Nephron (organoid): ENCODE data around the gene CD2.
A peak's percentile ranks its signal among the peaks of the same experiment; 100 is the strongest.

Source experiments
- H3K27ac Mint-ChIP-seq, 3 experiments: 2 replicates each; pipeline ENCODE4 v1.8.0; 2020; ENCODE audit warnings: mixed read lengths in 3 of 3, mild to moderate bottlenecking in 2 of 3, moderate library complexity in 1 of 3
- H3K27me3 Mint-ChIP-seq: 2 replicates; pipeline ENCODE4 v1.8.0; 2021; ENCODE audit warnings: low read depth, mild to moderate bottlenecking, moderate library complexity, mixed read lengths
- H3K36me3 Mint-ChIP-seq: 2 replicates; pipeline ENCODE4 v1.8.0; 2020; ENCODE audit warnings: low read depth, mixed read lengths
- H3K4me1 Mint-ChIP-seq: 2 replicates; pipeline ENCODE4 v1.8.0; 2020; ENCODE audit warnings: mixed read lengths
- H3K4me3 Mint-ChIP-seq, 3 experiments: 2 replicates each; pipeline ENCODE4 v1.8.0; 2020; ENCODE audit warnings: mild to moderate bottlenecking in 3 of 3, mixed read lengths in 3 of 3, moderate library complexity in 2 of 3
- H3K9me3 Mint-ChIP-seq: 2 replicates; pipeline ENCODE4 v1.8.0; 2020; ENCODE audit warnings: mixed read lengths
- TF ChIP-seq, protein P1 (sequence below), 3 experiments: fragments of 200-600 bp; sonication (generic); IDR thresholded peaks; one replicate each; pipeline ENCODE4 v1.5.0; 2021; ENCODE audit warnings: antibody characterized with exemption in 3 of 3; ENCODE audit not compliant: unreplicated experiment in 3 of 3

The CD2 gene

DNA sequence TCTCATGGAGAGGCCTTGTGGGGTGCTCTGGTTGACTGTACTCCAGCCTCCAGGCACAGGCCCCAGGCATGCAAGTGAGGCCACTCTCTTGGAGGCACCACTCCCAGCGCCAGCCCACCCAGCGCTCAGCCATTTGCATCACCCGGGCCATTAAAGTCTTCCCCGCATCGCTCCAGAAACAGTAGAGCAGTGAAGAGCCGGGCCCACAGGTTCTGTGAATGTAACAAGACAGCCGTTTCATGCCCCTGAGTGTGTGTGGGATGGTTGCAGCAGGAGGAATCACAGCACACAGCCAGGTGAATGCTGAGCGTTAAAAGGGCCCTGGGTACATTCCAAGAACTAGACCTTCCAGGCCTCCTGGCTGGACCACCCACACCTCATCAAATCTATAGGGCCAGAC, 19.0 kb upstream of the CD2 start:
- Mint-ChIP-seq H3K36me3 (no peaks in the 10 kb centered on the region), H3K27ac (no peak overlapping the region), H3K4me3 (no peak overlapping the region), H3K4me1 (peaks cover 17% of the 10 kb centered on the region), H3K9me3 (no peaks in the 10 kb centered on the region), H3K27me3 (peaks cover 8% of the 10 kb centered on the region)
- TF ChIP-seq, protein P1, sequence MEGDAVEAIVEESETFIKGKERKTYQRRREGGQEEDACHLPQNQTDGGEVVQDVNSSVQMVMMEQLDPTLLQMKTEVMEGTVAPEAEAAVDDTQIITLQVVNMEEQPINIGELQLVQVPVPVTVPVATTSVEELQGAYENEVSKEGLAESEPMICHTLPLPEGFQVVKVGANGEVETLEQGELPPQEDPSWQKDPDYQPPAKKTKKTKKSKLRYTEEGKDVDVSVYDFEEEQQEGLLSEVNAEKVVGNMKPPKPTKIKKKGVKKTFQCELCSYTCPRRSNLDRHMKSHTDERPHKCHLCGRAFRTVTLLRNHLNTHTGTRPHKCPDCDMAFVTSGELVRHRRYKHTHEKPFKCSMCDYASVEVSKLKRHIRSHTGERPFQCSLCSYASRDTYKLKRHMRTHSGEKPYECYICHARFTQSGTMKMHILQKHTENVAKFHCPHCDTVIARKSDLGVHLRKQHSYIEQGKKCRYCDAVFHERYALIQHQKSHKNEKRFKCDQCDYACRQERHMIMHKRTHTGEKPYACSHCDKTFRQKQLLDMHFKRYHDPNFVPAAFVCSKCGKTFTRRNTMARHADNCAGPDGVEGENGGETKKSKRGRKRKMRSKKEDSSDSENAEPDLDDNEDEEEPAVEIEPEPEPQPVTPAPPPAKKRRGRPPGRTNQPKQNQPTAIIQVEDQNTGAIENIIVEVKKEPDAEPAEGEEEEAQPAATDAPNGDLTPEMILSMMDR (IDR thresholded peaks at IDR 0.05; ENCODE audit: unreplicated experiment in 3 of 3): no peak

DNA sequence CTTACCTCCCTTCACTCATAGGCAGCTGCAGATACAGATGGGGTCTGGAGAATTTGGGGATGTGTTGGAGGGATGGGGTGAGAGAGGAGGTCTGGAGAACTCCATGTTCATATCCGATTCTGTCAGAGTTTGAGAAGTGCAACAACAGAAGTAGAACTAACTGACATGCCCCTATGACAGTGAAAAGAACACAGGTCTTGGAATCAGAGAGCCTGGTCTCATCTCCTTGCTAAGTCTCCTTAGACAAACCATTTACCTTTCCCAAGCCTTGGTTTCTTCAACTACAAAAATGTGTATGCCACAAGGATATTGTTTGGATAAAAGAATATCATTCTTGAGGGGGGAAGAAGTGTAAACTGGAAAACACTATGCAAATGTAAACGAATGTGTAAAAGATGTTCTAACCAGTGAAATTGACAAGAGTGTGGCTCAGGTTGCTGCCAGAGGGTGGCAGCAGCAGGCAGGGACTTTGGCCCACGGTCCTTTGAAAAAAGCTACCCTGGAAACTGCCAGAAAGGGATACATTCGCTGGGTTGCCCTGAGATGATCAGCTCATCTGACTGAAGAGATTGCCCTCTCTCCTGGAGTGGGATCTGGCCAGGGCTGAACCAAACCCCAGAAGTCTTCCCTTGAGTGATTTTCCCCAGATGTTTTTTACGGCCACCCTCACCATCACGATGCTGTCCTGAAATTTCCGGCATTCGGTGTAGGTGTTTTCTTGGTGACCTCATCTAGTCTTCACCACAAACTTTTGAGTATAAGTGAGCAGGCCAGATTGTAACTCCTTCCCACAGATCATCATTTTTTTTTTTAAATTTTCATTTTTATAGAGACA, 17.0 kb upstream of the CD2 start:
- H3K27ac Mint-ChIP-seq: no peak overlapping the region
- H3K36me3 Mint-ChIP-seq: no peaks in the 10 kb centered on the region
- H3K9me3 Mint-ChIP-seq: peaks cover 5% of the 10 kb centered on the region
- no peak overlapping the region for H3K4me3 Mint-ChIP-seq
- TF ChIP-seq, protein P1 (IDR thresholded peaks at IDR 0.05; ENCODE audit: unreplicated experiment in 3 of 3): peak; percentile 61 to 89 (median 81)
- H3K4me1 Mint-ChIP-seq: peaks cover 22% of the 10 kb centered on the region
- H3K27me3 Mint-ChIP-seq: peaks cover 4% of the 10 kb centered on the region

DNA sequence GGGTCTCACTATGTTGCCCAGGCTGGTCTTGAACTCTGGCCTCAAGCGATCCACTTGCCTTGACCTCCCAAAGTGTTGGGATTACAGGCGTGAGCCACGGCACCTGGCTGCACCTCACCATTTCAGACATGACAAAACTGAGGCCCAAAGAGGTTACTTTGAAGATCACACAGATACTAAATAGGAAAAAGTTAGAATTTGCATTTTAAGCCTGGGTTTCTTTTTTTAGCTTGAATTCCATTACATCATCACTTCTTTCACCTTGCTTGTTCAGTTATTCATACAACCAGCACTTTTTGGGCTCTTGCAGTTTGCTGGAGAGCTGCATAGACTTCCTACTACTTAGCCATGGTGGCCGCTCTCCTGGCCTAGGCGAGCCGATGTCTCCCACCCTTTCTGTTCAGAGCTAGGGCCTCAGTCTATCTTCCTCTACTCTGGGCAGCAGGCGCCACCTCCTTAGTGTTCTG, 16.3 kb upstream of the CD2 start:
- H3K4me3 Mint-ChIP-seq: no peak overlapping the region
- H3K36me3 Mint-ChIP-seq: no peaks in the 10 kb centered on the region
- TF ChIP-seq, protein P1 (IDR thresholded peaks at IDR 0.05; ENCODE audit: unreplicated experiment in 3 of 3): no peak
- H3K4me1 Mint-ChIP-seq: peaks cover 22% of the 10 kb centered on the region
- no peak overlapping the region for H3K27ac Mint-ChIP-seq
- peaks cover 7% of the 10 kb centered on the region for H3K9me3 Mint-ChIP-seq
- peaks cover 4% of the 10 kb centered on the region for H3K27me3 Mint-ChIP-seq

DNA sequence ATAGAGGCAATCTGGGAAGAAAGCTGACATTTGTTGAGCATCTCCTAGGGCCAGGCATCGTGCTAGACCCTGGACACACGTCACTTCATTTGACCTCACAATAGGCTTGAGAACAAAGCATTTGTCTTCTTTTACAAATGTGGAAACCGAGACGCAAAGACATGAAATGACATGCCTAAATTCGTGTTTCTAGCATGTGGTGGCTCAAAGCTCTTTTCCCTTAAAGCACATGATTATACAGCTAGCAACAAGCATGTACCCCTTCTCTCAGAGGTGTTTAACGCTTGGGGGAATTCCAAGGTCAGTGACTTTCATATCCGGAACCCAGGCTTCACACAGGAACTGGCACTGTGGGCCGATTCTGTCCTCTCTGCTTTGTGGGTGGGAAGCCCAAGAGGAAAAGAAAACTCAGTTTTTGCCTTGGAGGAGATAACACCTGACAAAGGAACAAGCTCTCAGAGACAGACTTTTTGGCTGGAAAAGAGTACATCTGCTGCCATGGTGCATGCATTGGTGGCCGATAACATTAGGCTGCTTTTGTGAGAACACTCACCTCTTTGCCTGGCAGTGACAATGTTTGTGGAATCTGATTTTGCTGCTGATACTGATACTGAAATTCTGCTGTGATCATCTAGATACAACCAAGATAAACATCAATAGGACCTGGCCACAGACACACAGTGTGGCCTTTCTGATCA, 15.4 kb upstream of the CD2 start:
- Mint-ChIP-seq H3K27me3 (peaks cover 4% of the 10 kb centered on the region), H3K27ac (peak overlapping the region in 1 of 3 experiments; percentile 23), H3K36me3 (peaks cover 2% of the 10 kb centered on the region), H3K9me3 (peaks cover 16% of the 10 kb centered on the region), H3K4me3 (no peak overlapping the region), H3K4me1 (peaks cover 20% of the 10 kb centered on the region)
- TF ChIP-seq, protein P1 (IDR thresholded peaks at IDR 0.05; ENCODE audit: unreplicated experiment in 3 of 3): no peak

DNA sequence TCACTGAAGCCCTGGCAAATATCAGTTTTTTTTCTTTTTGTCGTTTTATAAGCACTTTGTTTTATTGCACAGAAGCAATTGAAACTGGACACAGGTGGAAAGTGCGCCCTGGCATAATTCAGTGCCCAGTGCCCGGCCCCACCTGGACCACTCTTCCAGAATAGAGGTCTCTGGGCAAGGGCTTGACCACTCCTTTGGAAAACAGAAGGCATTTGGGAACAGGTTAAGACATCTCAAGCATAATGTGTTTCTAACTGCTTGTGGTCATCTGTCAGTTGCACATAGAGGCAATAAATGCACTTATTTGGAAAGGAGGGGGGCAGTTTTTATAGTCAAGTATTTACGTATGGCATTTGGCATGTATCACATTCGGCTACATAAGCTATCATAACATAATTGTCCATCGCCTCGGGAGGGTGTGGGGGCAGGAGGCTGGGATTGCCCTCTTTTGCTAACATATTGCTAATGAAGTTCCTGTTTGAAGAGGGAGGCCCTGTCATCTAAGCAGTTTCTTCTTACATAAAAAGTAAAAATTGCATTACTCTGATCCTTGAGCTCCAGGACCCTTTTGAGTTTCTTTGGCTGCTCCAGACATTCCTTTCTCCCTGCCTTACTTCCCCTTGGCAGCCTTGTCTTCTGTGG, 14.7 kb upstream of the CD2 start:
- peaks cover 16% of the 10 kb centered on the region for H3K4me1 Mint-ChIP-seq
- H3K9me3 Mint-ChIP-seq: peaks cover 22% of the 10 kb centered on the region
- TF ChIP-seq, protein P1 (IDR thresholded peaks at IDR 0.05; ENCODE audit: unreplicated experiment in 3 of 3): no peak
- H3K4me3 Mint-ChIP-seq: no peak overlapping the region
- H3K27ac Mint-ChIP-seq: peak overlapping the region in 2 of 3 experiments; percentile 23 to 39
- H3K36me3 Mint-ChIP-seq: peaks cover 5% of the 10 kb centered on the region
- H3K27me3 Mint-ChIP-seq: peaks cover 4% of the 10 kb centered on the region
